Measurements from ENCODE around the gene RBAK. TPM values are rescaled to one million over a fixed set of nuclear protein-coding genes. Genes with fewer than 3 reads are reported as not detected.
"Not testable (repeated sequence)": the region's sequence is repeated elsewhere in the genome, so short reads cannot be mapped to it uniquely, and the experiment has no call there.

Gene RBAK
- 10 to 100 TPM; 12.4 to 12.7 TPM for total RNA-seq

GRCh38 chr7:5045558-5046396 is at the start of gene RBAK:
Gene RBAK (plus strand): TSS chr7:5045860. CDS start chr7:5048077, 2,217 bp downstream.
- Mint-ChIP-seq H3K27me3 (no peaks in the 10 kb centered on the region), H3K9me3 (ENCODE audit: low read depth) (peaks cover 6% of the 10 kb centered on the region), H3K36me3 (ENCODE audit: low read depth) (peaks cover 34% of the 10 kb centered on the region), H3K27ac (peak within 1 kb of the TSS; percentile 92), H3K4me1 (peaks cover 41% of the 10 kb centered on the region), H3K4me3 (peak within 1 kb of the TSS; percentile 91)
- ATAC-seq (peak; percentile 100), DNase-seq (peak; percentile 94)
- POLR2A ChIA-PET, result interaction anchor here (0.7 kb wide), 1 partner anchor 1404 kb away, joined by 3 read pairs; no protein-coding TSS in a partner anchor
- CTCF ChIA-PET, result interaction anchor here (1.0 to 1.8 kb wide), 3 partner anchors 15 to 163 kb away, joined by 3 to 5 read pairs (median 4); no protein-coding TSS in a partner anchor
- intact Hi-C loops (cut with DNase I, micrococcal nuclease), result loop anchor here in 1 of 2 experiments (1.0 to 2.0 kb wide), 3 partner anchors 71 to 162 kb away; partner anchors contain the start of genes RADIL and WIPI2

GRCh38 chr7:4996696-4997222 is 48.9 kb upstream of the RBAK start:
- ChIA-PET POLR2A (no interaction called here), CTCF (no interaction called here)
- Mint-ChIP-seq H3K27me3 (no peaks in the 10 kb centered on the region), H3K9me3 (ENCODE audit: low read depth) (no peaks in the 10 kb centered on the region), H3K4me1 (peaks cover 18% of the 10 kb centered on the region), H3K4me3 (no peak overlapping the region), H3K27ac (no peak overlapping the region), H3K36me3 (ENCODE audit: low read depth) (peaks cover 56% of the 10 kb centered on the region)
- intact Hi-C loops (cut with DNase I, micrococcal nuclease), result no loop called here
- DNase-seq, result no peak
- ATAC-seq, result no peak

- ChIA-PET CTCF (interaction anchor here (1.1 to 1.5 kb wide), 2 partner anchors 24 to 100 kb away, joined by 3 to 5 read pairs; no protein-coding TSS in a partner anchor), POLR2A (interaction anchor here (0.6 kb wide), 2 partner anchors 18 to 699 kb away, joined by 3 to 4 read pairs; no protein-coding TSS in a partner anchor)
- Mint-ChIP-seq H3K4me3 (no peak overlapping the region), H3K9me3 (ENCODE audit: low read depth) (no peaks in the 10 kb centered on the region), H3K4me1 (peaks cover 18% of the 10 kb centered on the region), H3K27me3 (no peaks in the 10 kb centered on the region), H3K36me3 (ENCODE audit: low read depth) (peaks cover 53% of the 10 kb centered on the region), H3K27ac (no peak overlapping the region)
- DNase-seq (no peak), ATAC-seq (no peak)
- intact Hi-C loops (cut with DNase I, micrococcal nuclease), result no loop called here
Observed at GRCh38 chr7:4998244-4998643, 47.4 kb upstream of the RBAK start.

GRCh38 chr7:4998910-4999309 is 46.8 kb upstream of the RBAK start:
- no peaks in the 10 kb centered on the region for H3K27me3 Mint-ChIP-seq
- no peak for DNase-seq
- POLR2A ChIA-PET, result interaction anchor here (0.6 kb wide), 1 partner anchor 699 kb away, joined by 4 read pairs; no protein-coding TSS in a partner anchor
- H3K4me1 Mint-ChIP-seq, result peaks cover 18% of the 10 kb centered on the region
- peaks cover 50% of the 10 kb centered on the region for H3K36me3 Mint-ChIP-seq (ENCODE audit: low read depth)
- no peaks in the 10 kb centered on the region for H3K9me3 Mint-ChIP-seq (ENCODE audit: low read depth)
- no peak overlapping the region for H3K4me3 Mint-ChIP-seq
- peak; percentile 77 for ATAC-seq
- CTCF ChIA-PET, result interaction anchor here (0.6 to 1.5 kb wide), 2 partner anchors 25 to 186 kb away, joined by 3 to 5 read pairs; no protein-coding TSS in a partner anchor
- peak overlapping the region; percentile 40 for H3K27ac Mint-ChIP-seq
- intact Hi-C loops (cut with DNase I, micrococcal nuclease), result no loop called here

GRCh38 chr7:4999369-4999950 is 46.2 kb upstream of the RBAK start:
- peak; percentile 36 for ATAC-seq
- CTCF ChIA-PET, result interaction anchor here (0.6 to 1.5 kb wide), 2 partner anchors 25 to 187 kb away, joined by 3 to 5 read pairs; no protein-coding TSS in a partner anchor
- H3K9me3 Mint-ChIP-seq (ENCODE audit: low read depth), result no peaks in the 10 kb centered on the region
- no peak for DNase-seq
- intact Hi-C loops (cut with DNase I, micrococcal nuclease), result no loop called here
- peaks cover 18% of the 10 kb centered on the region for H3K4me1 Mint-ChIP-seq
- H3K27ac Mint-ChIP-seq, result peak overlapping the region; percentile 40
- no peaks in the 10 kb centered on the region for H3K27me3 Mint-ChIP-seq
- peaks cover 50% of the 10 kb centered on the region for H3K36me3 Mint-ChIP-seq (ENCODE audit: low read depth)
- POLR2A ChIA-PET, result interaction anchor here (0.6 kb wide), 1 partner anchor 24 kb away, joined by 3 read pairs; no protein-coding TSS in a partner anchor
- H3K4me3 Mint-ChIP-seq, result no peak overlapping the region

- no peak for ATAC-seq
- Mint-ChIP-seq H3K4me3 (no peak overlapping the region), H3K4me1 (peaks cover 18% of the 10 kb centered on the region), H3K27me3 (no peaks in the 10 kb centered on the region), H3K27ac (no peak overlapping the region), H3K36me3 (ENCODE audit: low read depth) (peaks cover 50% of the 10 kb centered on the region), H3K9me3 (ENCODE audit: low read depth) (no peaks in the 10 kb centered on the region)
- no peak for DNase-seq
- POLR2A ChIA-PET, result interaction anchor here (0.7 kb wide), 1 partner anchor 481 kb away, joined by 5 read pairs; no protein-coding TSS in a partner anchor
- CTCF ChIA-PET, result interaction anchor here (0.6 kb wide), 1 partner anchor 359 kb away, joined by 3 read pairs; no protein-coding TSS in a partner anchor
- intact Hi-C loops (cut with DNase I, micrococcal nuclease), result no loop called here
Observed at GRCh38 chr7:5001003-5001402, 44.7 kb upstream of the RBAK start.

- no peak for DNase-seq
- POLR2A ChIA-PET, result no interaction called here
- intact Hi-C loops (cut with DNase I, micrococcal nuclease), result no loop called here
Observed at GRCh38 chr7:5001911-5002310, 43.7 kb upstream of the RBAK start.

GRCh38 chr7:5005066-5005465 is 40.6 kb upstream of the RBAK start:
- CTCF ChIA-PET, result no interaction called here
- Mint-ChIP-seq H3K9me3 (ENCODE audit: low read depth) (peaks cover 5% of the 10 kb centered on the region), H3K4me1 (no peaks in the 10 kb centered on the region), H3K36me3 (ENCODE audit: low read depth) (peaks cover 54% of the 10 kb centered on the region), H3K4me3 (no peak overlapping the region), H3K27me3 (no peaks in the 10 kb centered on the region), H3K27ac (no peak overlapping the region)
- ATAC-seq (no peak), DNase-seq (no peak)
- POLR2A ChIA-PET, result no interaction called here
- intact Hi-C loops (cut with DNase I, micrococcal nuclease), result no loop called here

More at GRCh38 chr7:5001911-5002310, 43.7 kb upstream of the RBAK start:
- Mint-ChIP-seq H3K36me3 (ENCODE audit: low read depth) (peaks cover 49% of the 10 kb centered on the region), H3K4me1 (peaks cover 18% of the 10 kb centered on the region), H3K9me3 (ENCODE audit: low read depth) (no peaks in the 10 kb centered on the region), H3K27ac (no peak overlapping the region), H3K27me3 (no peaks in the 10 kb centered on the region), H3K4me3 (no peak overlapping the region)
- ATAC-seq, result no peak
- CTCF ChIA-PET, result no interaction called here

- ATAC-seq, result no peak
- intact Hi-C loops (cut with DNase I, micrococcal nuclease), result no loop called here
- Mint-ChIP-seq H3K4me3 (no peak overlapping the region), H3K4me1 (no peaks in the 10 kb centered on the region), H3K36me3 (ENCODE audit: low read depth) (peaks cover 44% of the 10 kb centered on the region), H3K9me3 (ENCODE audit: low read depth) (peaks cover 8% of the 10 kb centered on the region), H3K27me3 (no peaks in the 10 kb centered on the region), H3K27ac (no peak overlapping the region)
- CTCF ChIA-PET, result no interaction called here
- DNase-seq, result no peak
- POLR2A ChIA-PET, result no interaction called here
Observed at GRCh38 chr7:5012985-5013384, 32.7 kb upstream of the RBAK start.

GRCh38 chr7:5015936-5016335 is 29.7 kb upstream of the RBAK start:
- H3K4me3 Mint-ChIP-seq; H3K27ac Mint-ChIP-seq; CTCF ChIA-PET; intact Hi-C loops (cut with DNase I, micrococcal nuclease); ATAC-seq; H3K9me3 Mint-ChIP-seq (ENCODE audit: low read depth); H3K4me1 Mint-ChIP-seq; POLR2A ChIA-PET; H3K27me3 Mint-ChIP-seq; DNase-seq: not testable (repeated sequence)
- peaks cover 38% of the 10 kb centered on the region for H3K36me3 Mint-ChIP-seq (ENCODE audit: low read depth)

- H3K27me3 Mint-ChIP-seq; DNase-seq; H3K27ac Mint-ChIP-seq; H3K4me3 Mint-ChIP-seq; H3K9me3 Mint-ChIP-seq (ENCODE audit: low read depth); intact Hi-C loops (cut with DNase I, micrococcal nuclease); ATAC-seq; CTCF ChIA-PET; POLR2A ChIA-PET: not testable (repeated sequence)
- Mint-ChIP-seq H3K4me1 (peaks cover 11% of the 10 kb centered on the region), H3K36me3 (ENCODE audit: low read depth) (peaks cover 39% of the 10 kb centered on the region)
Observed at GRCh38 chr7:5017626-5018025, 28.0 kb upstream of the RBAK start.

Measured in activated CD4-positive, alpha-beta T cell treated with anti-CD3 and anti-CD28 coated beads for 36 hours (primary cell).